Activated CD4-positive, alpha-beta T cell treated with anti-CD3 and anti-CD28 coated beads for 36 hours (primary cell): Measurements from ENCODE around the gene NOTUM. TPM values are rescaled to one million over a fixed set of nuclear protein-coding genes. Genes with fewer than 3 reads are reported as not detected.

Experiments used
- ATAC-seq: fragments of 200-7000 bp; cut with Tn5 transposase; one replicate; pipeline ENCODE4 v1.10.0; 2021; ENCODE audit warnings: mild to moderate bottlenecking, moderate library complexity
- CTCF ChIA-PET: fragments of 350-600 bp; sonication (Branson Sonifier 250); formaldehyde crosslinking; loops from one replicate; lab custom pipeline; 2021; ENCODE audit warnings: antibody characterized with exemption; lab: Charles Lee
- POLR2A ChIA-PET: fragments of 350-600 bp; sonication (Branson Sonifier 250); formaldehyde crosslinking; loops from one replicate; lab custom pipeline; 2021; ENCODE audit warnings: antibody characterized with exemption, inconsistent platforms; lab: Charles Lee
- DNase-seq: peaks from one replicate; pipeline ENCODE4 v3.0.0-alpha.2; 2020
- H3K27ac Mint-ChIP-seq: one replicate; pipeline ENCODE4 v1.8.0; 2021; ENCODE audit warnings: mixed read lengths
- H3K27me3 Mint-ChIP-seq: one replicate; pipeline ENCODE4 v1.8.0; 2021; ENCODE audit warnings: mixed read lengths
- H3K36me3 Mint-ChIP-seq: one replicate; pipeline ENCODE4 v1.8.0; 2021; ENCODE audit warnings: low read depth, mixed read lengths
- H3K4me1 Mint-ChIP-seq: one replicate; pipeline ENCODE4 v1.8.0; 2021; ENCODE audit warnings: mixed read lengths
- H3K4me3 Mint-ChIP-seq: one replicate; pipeline ENCODE4 v1.8.0; 2021; ENCODE audit warnings: mild to moderate bottlenecking, moderate library complexity, mixed read lengths
- H3K9me3 Mint-ChIP-seq: one replicate; pipeline ENCODE4 v1.8.0; 2021; ENCODE audit warnings: low read depth, mixed read lengths
- intact Hi-C, 2 experiments: fragments of 100-400 bp; cut with DNase I in 1 of 2; cut with micrococcal nuclease in 1 of 2; formaldehyde crosslinking; loops; one replicate each; pipeline versions ENCODE4 v1.14.2 to v1.15.1; 2022 to 2024; cut with DNase I, micrococcal nuclease
- total RNA-seq, 2 experiments: library from RNA; stranded (reverse); gene quantifications; one replicate each; pipeline ENCODE4 v1.2.3, GENCODE V29; 2021

The NOTUM gene
- under 1 TPM; 0.87 to 0.97 TPM for total RNA-seq

DNA sequence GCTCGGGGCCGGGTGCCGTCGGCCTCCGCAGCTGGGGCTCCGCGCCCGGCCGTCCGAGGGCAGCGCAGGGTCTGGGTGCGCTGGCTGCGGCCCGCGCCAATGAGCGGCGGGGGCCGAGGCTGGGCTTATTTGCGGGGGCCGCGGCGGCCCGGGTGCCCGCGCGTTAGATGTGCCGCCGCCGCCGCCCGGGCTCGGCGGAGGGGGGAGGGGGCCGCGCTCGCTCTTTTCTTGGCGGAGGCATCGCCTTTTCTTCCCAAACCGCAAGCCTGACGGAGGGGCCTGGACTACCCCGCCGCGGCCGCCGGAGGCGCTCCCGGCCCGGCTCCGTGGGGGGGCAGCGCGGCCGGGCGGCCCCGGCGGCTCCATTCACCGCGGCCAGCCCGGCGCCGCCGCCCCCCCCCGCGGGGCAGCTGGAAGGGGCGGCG lies at the start of gene NOTUM:
TSS of gene NOTUM (minus strand) at position 101 of the 425 bp plus-strand sequence. CDS start 278 bp downstream, outside the sequence.
- CTCF ChIA-PET, result interaction anchor here (0.5 to 2.3 kb wide), 3 partner anchors 23 to 61 kb away, joined by 3 to 54 read pairs (median 8); partner anchors contain the start of genes CENPX and LRRC45
- DNase-seq (no peak), ATAC-seq (no peak)
- Mint-ChIP-seq H3K4me3 (no peak within 1 kb of the TSS), H3K36me3 (no peaks in the 10 kb centered on the region), H3K27ac (no peak within 1 kb of the TSS), H3K4me1 (no peaks in the 10 kb centered on the region), H3K27me3 (peaks cover 11% of the 10 kb centered on the region), H3K9me3 (no peaks in the 10 kb centered on the region)
- intact Hi-C loops, result loop anchor here in 1 of 2 experiments (2.0 kb wide), 1 partner anchor 194 kb away; no protein-coding TSS in a partner anchor
- POLR2A ChIA-PET, result no interaction called here

DNA sequence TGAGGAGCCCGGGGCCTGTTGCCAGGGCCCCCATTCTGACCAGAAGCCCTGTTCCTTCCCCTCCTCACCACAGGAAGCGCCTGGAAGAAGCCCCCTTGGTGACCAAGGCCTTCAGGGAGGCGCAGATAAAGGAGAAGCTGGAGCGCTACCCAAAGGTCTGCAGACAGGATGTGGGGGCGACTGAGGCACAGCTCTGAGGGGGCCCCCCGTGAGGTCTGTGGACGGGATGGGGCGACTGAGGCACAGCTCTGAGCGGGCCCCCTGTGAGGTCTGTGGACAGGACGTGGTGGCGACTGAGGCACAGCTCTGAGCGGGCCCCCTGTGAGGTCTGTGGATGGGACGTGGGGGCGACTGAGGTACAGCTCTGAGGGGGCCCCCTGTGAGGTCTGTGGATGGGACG lies 48.4 kb upstream of the NOTUM start:
- no peak for DNase-seq
- ATAC-seq, result no peak
- no peaks in the 10 kb centered on the region for H3K27me3 Mint-ChIP-seq
- CTCF ChIA-PET, result interaction anchor here (0.5 kb wide), 1 partner anchor 62 kb away, joined by 3 read pairs; no protein-coding TSS in a partner anchor
- intact Hi-C loops, result no loop called here
- no peaks in the 10 kb centered on the region for H3K9me3 Mint-ChIP-seq
- POLR2A ChIA-PET, result no interaction called here
- H3K4me3 Mint-ChIP-seq, result no peak overlapping the region
- H3K27ac Mint-ChIP-seq, result no peak overlapping the region
- H3K4me1 Mint-ChIP-seq, result no peaks in the 10 kb centered on the region
- no peaks in the 10 kb centered on the region for H3K36me3 Mint-ChIP-seq

DNA sequence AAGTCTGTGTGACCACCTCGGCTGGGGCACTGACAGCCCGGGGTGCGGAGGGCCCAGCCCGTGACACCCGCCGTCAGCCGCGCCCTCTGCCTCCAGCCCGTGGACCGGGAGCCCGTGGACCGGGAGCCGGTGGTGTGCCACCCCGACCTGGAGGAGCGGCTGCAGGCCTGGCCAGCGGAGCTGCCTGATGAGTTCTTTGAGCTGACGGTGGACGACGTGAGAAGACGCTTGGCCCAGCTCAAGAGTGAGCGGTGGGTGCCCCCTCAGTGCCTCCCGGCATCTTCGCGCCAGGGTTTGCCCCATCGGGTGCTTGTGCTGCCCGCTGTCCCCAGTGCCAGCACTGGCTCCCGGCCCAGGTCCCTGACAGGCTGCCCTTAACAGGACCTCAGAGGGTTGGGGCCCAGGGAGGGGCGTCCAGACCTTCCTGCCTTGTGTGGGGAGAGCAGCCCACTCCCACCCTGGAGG lies 48.0 kb upstream of the NOTUM start:
- ChIA-PET POLR2A (no interaction called here), CTCF (interaction anchor here (0.5 kb wide), 1 partner anchor 62 kb away, joined by 3 read pairs; no protein-coding TSS in a partner anchor)
- Mint-ChIP-seq H3K4me3 (no peak overlapping the region), H3K27ac (no peak overlapping the region), H3K36me3 (no peaks in the 10 kb centered on the region), H3K27me3 (no peaks in the 10 kb centered on the region), H3K4me1 (no peaks in the 10 kb centered on the region), H3K9me3 (no peaks in the 10 kb centered on the region)
- intact Hi-C loops, result no loop called here
- DNase-seq, result no peak
- no peak for ATAC-seq

DNA sequence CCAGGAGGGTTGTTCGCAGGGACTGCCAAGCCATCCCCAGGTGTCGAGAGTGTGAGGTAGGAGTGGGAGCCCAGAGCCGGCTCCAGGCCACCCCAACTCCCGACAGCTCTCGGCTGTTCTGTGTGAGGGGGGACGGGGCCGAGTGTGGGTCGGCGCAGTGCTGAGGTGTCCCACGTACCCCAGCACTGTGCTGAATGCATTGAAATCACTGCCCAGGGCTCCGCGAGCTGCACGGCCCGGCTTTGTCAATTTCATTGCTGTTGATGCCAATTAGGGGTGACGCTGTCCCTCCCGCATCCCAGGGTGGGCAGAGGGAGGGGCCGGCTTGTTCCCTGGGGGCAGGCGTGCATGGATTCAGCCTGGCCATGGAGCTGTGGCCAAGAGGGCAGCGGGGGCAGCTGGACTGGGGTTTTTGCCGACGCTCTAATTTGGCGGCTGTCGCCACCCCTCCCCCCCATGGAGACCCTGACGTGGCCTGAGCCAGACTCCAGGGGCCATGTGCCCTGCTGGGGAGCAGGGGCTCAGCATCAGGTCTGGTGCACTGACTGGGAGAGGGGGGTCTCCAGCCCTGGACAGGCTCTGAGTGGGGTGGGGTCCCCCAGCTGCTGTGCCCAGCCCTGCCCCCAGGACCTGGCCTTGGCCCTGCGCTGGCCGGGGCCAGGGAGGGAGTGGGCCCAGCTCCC lies 47.4 kb upstream of the NOTUM start:
- intact Hi-C loops, result no loop called here
- H3K36me3 Mint-ChIP-seq, result no peaks in the 10 kb centered on the region
- H3K9me3 Mint-ChIP-seq, result no peaks in the 10 kb centered on the region
- ATAC-seq, result no peak
- ChIA-PET CTCF (no interaction called here), POLR2A (no interaction called here)
- DNase-seq, result no peak
- no peaks in the 10 kb centered on the region for H3K27me3 Mint-ChIP-seq
- no peaks in the 10 kb centered on the region for H3K4me1 Mint-ChIP-seq
- H3K27ac Mint-ChIP-seq, result no peak overlapping the region
- no peak overlapping the region for H3K4me3 Mint-ChIP-seq

DNA sequence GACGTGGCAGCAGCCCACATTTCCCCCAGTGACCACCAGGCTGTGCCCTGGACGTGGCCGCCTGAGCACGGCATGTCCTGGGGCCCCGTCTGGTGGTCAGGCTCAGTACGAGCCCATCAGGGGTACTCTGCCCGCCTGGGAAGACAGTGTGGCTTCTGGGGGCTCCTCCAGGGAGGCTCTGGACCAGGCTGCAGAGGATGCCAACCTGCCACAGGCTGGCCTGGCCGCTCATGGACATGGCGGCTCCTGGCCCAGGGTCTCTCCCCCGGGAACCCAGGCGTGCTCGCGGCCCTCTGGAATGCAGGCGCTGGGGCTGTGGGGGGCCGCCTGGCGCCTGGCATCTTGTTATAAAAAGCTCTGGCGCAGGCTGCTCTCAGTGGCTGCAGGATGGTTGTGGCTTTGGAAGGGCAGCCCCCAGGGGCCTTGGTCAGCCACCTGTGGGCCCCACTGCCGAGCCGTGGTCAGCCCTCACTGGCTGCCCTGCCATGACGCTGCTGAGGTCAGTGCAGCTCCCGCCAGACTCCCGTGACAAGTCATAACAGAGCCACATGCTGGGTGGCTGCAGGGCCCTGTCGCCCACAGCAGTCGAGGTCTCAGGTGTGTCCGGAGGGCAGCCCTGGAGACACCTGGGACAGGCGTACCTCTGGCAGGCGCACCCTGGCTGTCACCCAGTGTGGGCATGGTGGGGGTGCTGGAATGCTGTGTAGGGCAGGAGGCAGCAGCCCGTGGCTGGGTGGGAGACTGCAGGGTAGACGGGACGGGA lies 46.7 kb upstream of the NOTUM start:
- H3K9me3 Mint-ChIP-seq, result no peaks in the 10 kb centered on the region
- H3K4me1 Mint-ChIP-seq, result no peaks in the 10 kb centered on the region
- ATAC-seq, result no peak
- no peaks in the 10 kb centered on the region for H3K36me3 Mint-ChIP-seq
- ChIA-PET CTCF (no interaction called here), POLR2A (no interaction called here)
- no peak for DNase-seq
- no peak overlapping the region for H3K4me3 Mint-ChIP-seq
- no peaks in the 10 kb centered on the region for H3K27me3 Mint-ChIP-seq
- intact Hi-C loops, result no loop called here
- H3K27ac Mint-ChIP-seq, result no peak overlapping the region

DNA sequence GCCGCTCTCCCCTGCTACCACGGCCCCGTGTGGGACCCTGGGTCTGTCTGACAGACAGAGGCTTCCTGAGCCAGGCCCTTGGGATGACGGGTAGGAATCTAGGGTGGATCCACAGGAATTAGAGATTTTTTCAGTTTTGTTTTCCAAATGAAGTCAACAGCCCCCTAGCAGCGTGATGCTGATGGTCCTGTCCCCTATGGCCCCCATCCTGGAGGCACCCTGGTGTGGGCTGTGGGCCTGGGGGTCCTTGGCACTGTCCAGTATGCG lies 46.2 kb upstream of the NOTUM start:
- ChIA-PET POLR2A (no interaction called here), CTCF (no interaction called here)
- intact Hi-C loops, result no loop called here
- Mint-ChIP-seq H3K27me3 (no peaks in the 10 kb centered on the region), H3K9me3 (no peaks in the 10 kb centered on the region), H3K4me1 (no peaks in the 10 kb centered on the region), H3K27ac (no peak overlapping the region), H3K4me3 (no peak overlapping the region), H3K36me3 (no peaks in the 10 kb centered on the region)
- no peak for DNase-seq
- ATAC-seq, result no peak

DNA sequence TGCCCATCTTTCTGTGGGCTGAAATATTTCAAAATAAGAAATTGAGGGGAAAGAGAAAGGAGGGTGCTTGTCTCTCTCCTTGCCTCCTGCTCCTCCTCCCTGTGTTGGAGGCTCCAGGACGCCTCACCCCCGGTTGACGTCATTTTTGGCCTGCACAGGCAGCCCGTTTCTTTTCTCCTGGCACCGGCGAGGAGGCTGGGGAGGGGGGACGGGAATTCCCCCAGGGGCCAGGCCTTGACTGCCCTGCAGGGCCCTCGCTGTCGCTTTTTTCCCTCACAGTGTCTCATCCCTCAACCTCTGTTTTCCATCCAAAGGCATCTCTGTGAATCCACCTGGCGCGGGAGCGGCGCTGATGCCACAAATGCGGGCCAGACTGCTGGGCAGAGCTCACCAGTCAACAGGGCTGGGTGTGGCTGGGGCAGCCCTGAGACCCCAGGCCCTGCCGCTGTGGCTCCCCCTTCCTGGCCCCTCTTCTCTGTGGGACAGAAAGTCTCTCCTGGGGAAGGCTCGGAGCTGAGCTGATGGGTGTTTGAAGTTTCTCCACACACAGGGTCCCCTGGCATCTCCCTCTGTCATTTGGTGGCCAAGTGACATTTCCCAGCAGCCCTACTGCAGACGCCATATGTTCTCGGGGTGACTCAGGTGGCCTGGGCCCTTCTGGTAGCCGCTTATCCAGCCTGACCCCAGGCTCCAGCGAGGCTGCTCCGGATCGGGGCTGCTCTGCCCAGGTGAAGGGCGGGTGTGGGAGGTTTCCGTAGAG lies 45.7 kb upstream of the NOTUM start:
- no peaks in the 10 kb centered on the region for H3K9me3 Mint-ChIP-seq
- ChIA-PET POLR2A (no interaction called here), CTCF (no interaction called here)
- DNase-seq (no peak), ATAC-seq (no peak)
- H3K4me3 Mint-ChIP-seq, result no peak overlapping the region
- H3K4me1 Mint-ChIP-seq, result no peaks in the 10 kb centered on the region
- H3K27me3 Mint-ChIP-seq, result no peaks in the 10 kb centered on the region
- no peak overlapping the region for H3K27ac Mint-ChIP-seq
- H3K36me3 Mint-ChIP-seq, result no peaks in the 10 kb centered on the region
- intact Hi-C loops, result no loop called here

DNA sequence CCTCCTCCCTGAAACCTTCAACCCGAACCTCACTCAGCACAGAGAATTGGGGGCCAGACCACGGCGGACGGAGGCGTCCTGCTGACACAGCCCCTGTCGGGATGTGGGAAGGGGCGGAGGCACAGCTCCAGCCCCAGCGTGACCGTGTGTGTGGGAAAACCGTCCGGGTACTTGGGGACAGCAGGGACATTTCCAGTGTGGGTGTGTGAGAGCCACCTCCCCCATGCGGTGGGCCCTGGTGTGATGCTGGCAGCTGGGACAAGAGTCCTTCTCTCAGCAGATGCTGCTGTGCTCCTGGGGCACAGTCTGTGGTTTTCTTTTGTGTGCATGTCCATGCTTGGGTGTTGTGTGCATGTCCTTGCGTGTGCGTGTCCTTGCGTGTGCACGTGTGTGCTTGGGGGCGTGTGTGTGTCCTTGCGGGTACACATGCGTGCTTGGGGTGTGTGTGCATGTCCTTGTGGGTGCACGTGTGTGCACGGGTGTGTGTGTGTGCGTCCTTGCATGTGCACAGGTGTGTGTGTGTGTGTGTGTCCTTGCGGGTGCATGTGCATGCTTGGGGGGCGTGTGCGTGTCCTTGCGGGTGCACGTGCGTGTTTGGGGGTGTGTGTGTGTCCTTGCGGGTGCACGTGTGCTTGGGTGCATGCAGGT lies 44.8 kb upstream of the NOTUM start:
- ATAC-seq, result no peak
- intact Hi-C loops, result no loop called here
- peak overlapping the region; percentile 55 for H3K27ac Mint-ChIP-seq
- no peak for DNase-seq
- H3K4me3 Mint-ChIP-seq, result no peak overlapping the region
- CTCF ChIA-PET, result interaction anchor here (0.5 to 0.7 kb wide), 2 partner anchors 17 to 50 kb away, joined by 3 read pairs; partner anchors contain the start of genes CENPX and LRRC45
- H3K27me3 Mint-ChIP-seq, result no peaks in the 10 kb centered on the region
- H3K36me3 Mint-ChIP-seq, result no peaks in the 10 kb centered on the region
- POLR2A ChIA-PET, result no interaction called here
- no peaks in the 10 kb centered on the region for H3K9me3 Mint-ChIP-seq
- H3K4me1 Mint-ChIP-seq, result no peaks in the 10 kb centered on the region

DNA sequence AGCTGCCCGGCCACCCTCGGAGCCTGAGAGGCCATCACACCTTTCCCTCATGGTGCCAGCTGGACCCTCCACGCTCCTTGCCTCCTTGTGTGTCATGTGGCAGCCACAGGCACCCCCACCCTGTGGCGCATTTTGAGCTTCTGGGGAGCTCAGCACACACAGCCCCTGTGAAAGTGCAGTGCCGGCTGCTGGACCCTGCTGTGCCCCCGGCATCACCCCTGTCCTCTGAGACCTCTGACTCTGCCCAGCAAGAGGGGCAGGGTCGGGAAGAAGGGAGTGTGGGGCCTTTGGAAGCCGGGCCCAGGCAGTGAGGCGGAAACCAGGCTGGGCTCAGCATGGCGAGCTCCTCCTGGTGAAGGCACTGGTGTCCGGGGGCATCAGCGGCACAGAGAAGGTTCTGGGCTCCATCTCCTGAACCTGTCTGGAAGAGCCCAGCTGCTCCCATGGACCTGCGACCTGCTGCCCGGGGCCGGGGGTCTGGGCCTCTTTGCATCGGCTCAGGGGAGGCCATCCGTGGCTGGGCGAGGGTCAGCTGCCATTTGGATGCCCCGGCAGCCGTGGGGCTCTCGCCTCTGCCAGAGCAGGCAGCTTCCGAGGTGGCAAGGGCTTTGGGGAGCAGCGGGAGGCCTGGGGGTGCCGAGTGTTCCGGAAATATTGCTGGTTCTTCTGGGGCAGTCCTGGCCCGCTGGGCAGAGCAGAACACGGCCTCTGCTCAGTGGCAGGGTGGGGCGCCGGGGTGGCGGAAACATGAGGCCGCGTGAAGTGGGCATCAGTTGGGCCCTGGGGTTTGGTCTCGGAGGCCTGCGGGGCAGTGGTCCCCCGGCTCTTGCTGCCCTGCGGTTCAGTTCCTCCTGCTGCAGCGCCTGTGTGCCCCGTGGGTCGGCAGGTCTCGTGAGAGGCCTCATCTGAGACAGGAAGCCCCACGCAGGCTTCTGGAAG lies 43.8 kb upstream of the NOTUM start:
- DNase-seq (no peak), ATAC-seq (no peak)
- Mint-ChIP-seq H3K4me3 (no peak overlapping the region), H3K9me3 (no peaks in the 10 kb centered on the region), H3K4me1 (no peaks in the 10 kb centered on the region), H3K27ac (no peak overlapping the region), H3K36me3 (no peaks in the 10 kb centered on the region), H3K27me3 (no peaks in the 10 kb centered on the region)
- CTCF ChIA-PET, result interaction anchor here (0.7 kb wide), 2 partner anchors 49 to 349 kb away, joined by 3 read pairs; no protein-coding TSS in a partner anchor
- intact Hi-C loops, result no loop called here
- POLR2A ChIA-PET, result no interaction called here

DNA sequence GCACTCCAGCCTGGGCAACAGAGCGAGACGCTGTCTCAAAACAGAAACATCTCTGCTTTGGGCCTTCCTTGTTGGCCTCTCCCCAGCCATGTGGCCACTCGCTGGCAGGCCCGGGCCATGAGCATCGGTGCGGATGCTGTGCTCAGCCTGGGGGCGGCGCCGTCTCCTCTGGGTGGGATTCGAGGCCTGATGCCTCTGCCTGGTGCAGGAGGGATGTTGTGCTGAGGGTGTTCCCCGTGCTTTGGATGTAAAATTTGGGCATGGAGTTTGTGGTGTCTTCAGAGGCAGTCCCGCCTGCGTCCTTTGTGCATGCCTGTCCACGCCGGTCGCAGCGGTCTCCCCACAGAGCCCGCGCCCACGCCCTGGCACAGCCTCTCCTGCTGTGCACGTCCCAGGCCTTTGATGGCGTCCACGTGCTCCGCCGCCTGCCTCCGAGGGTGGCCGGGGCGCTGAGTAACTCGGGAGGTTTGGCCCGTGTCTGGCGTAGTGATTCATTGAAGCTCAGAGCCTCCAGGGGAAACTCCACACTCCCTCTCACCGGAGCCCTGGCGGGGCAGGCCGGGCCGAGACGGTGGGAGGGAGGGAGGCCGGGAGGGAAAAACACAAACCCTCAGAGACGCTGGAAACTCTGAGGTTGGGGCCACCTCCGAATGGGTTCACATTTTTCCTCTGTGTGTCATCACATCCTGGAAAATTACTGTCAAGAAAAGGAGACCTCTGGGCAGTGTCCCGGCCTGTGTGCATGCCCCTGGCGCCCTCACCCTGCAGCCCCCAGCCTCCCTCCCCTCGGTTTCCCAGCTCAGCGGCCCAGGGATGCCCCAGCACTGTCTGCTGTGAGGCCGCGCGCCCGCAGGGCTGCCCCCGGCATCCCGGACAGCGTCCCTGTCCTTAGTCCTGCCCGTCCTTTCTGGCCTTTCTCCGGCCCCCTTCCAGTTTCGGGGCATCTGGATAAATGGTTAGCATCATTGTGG lies 42.7 kb upstream of the NOTUM start:
- Mint-ChIP-seq H3K4me1 (no peaks in the 10 kb centered on the region), H3K27me3 (no peaks in the 10 kb centered on the region), H3K36me3 (no peaks in the 10 kb centered on the region), H3K4me3 (no peak overlapping the region), H3K27ac (no peak overlapping the region), H3K9me3 (no peaks in the 10 kb centered on the region)
- ATAC-seq, result peak; percentile 91
- ChIA-PET POLR2A (no interaction called here), CTCF (no interaction called here)
- intact Hi-C loops, result no loop called here
- peak; percentile 68 for DNase-seq
